AG04450 (cell line): ENCODE data around the gene LRTM2. TPM values are rescaled to one million over a fixed set of nuclear protein-coding genes. Genes with fewer than 3 reads are reported as not detected.
A peak's percentile ranks its signal among the peaks of the same experiment; 100 is the strongest.

Experiments
- CTCF ChIA-PET: fragments of 300-600, 350-600 bp; formaldehyde crosslinking; extraction: SDS; loops from one replicate; lab custom pipeline; 2022; ENCODE audit warnings: antibody characterized with exemption, inconsistent platforms; lab: Charles Lee
- POLR2A ChIA-PET: fragments of 350-600 bp; formaldehyde crosslinking; extraction: SDS; loops from one replicate; lab custom pipeline; 2021; ENCODE audit warnings: antibody characterized with exemption, inconsistent platforms; lab: Yijun Ruan, JAX
- DNase-seq: peaks from one replicate; pipeline ENCODE4 v3.0.0-alpha.2; 2011; ENCODE audit warnings: low read depth, low spot score
- H3K27ac ChIP-seq: one replicate; pipeline ENCODE4 v1.5.1; 2012; ENCODE audit warnings: low read depth, low read length, control low read depth
- H3K27me3 ChIP-seq: one replicate; pipeline ENCODE4 v1.6.0; 2012; ENCODE audit warnings: low read length; ENCODE audit not compliant: control insufficient read depth, insufficient read depth
- H3K4me3 ChIP-seq: 2 replicates; pipeline ENCODE4 v1.5.1; 2011; ENCODE audit warnings: mild to moderate bottlenecking, low read depth, low read length, control low read depth
- H3K9me3 ChIP-seq: 2 replicates; pipeline ENCODE4 v1.5.1; 2012; ENCODE audit warnings: low read length; ENCODE audit not compliant: control insufficient read depth, insufficient read depth
- polyA plus RNA-seq: library from polyadenylated mRNA; depleted of rRNA; stranded (reverse); fragments of >200 nt; gene quantifications from 2 replicates; pipeline ENCODE4 v1.2.3, GENCODE V29; 2011
- TF ChIP-seq, protein P1 (sequence below): IDR thresholded peaks from 2 replicates; pipeline ENCODE4 v1.5.1; 2011; ENCODE audit warnings: low read depth, low read length, control low read depth, inconsistent platforms

Gene LRTM2
- polyA plus RNA-seq, 1 experiment = not detected

DNA sequence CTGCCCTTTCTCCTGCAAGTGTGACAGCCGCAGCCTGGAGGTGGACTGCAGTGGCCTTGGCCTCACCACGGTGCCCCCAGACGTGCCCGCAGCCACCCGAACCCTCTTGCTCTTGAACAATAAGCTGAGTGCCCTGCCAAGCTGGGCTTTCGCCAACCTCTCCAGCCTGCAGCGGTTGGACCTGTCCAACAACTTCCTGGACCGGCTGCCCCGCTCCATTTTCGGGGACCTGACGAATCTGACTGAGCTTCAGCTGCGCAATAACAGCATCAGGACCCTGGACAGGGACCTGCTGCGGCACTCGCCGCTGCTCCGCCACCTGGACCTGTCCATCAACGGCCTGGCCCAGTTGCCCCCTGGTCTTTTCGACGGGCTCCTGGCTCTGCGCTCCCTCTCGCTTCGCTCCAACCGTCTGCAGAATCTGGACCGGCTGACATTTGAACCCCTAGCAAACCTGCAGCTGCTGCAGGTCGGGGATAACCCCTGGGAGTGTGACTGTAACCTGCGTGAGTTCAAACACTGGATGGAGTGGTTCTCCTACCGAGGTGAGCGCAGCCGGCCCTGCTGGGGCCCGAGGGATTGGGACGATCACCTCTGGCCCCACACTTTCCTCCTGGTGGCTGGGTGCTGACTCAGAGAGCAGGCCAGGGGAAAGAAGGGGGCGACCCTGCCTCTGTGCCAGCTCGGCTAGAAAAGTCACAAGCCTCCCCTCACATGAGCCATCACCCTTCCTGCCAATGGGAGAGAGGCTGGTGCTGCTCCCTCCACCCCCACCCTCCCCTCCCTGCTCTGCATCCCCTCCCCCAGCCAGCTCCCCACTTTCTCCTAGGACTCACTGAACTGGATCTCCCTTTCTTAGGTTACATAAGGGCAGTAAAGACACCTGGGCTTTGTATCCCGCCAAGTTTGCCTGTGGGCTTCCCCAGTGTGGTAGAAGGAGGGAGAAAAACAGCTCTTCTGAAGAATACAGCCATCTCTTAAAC is 10.9 kb downstream of the LRTM2 start:
- Histone ChIP-seq H3K27me3 (peaks cover 51% of the 10 kb centered on the region), H3K9me3 (no peaks in the 10 kb centered on the region; the same call in 1 of the 2 replicates), H3K4me3 (no peak overlapping the region), H3K27ac (peak overlapping the region; percentile 21)
- ChIA-PET CTCF (no interaction called here), POLR2A (no interaction called here)
- TF ChIP-seq, protein P1, sequence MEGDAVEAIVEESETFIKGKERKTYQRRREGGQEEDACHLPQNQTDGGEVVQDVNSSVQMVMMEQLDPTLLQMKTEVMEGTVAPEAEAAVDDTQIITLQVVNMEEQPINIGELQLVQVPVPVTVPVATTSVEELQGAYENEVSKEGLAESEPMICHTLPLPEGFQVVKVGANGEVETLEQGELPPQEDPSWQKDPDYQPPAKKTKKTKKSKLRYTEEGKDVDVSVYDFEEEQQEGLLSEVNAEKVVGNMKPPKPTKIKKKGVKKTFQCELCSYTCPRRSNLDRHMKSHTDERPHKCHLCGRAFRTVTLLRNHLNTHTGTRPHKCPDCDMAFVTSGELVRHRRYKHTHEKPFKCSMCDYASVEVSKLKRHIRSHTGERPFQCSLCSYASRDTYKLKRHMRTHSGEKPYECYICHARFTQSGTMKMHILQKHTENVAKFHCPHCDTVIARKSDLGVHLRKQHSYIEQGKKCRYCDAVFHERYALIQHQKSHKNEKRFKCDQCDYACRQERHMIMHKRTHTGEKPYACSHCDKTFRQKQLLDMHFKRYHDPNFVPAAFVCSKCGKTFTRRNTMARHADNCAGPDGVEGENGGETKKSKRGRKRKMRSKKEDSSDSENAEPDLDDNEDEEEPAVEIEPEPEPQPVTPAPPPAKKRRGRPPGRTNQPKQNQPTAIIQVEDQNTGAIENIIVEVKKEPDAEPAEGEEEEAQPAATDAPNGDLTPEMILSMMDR = no peak
- peak; percentile 37 for DNase-seq

DNA sequence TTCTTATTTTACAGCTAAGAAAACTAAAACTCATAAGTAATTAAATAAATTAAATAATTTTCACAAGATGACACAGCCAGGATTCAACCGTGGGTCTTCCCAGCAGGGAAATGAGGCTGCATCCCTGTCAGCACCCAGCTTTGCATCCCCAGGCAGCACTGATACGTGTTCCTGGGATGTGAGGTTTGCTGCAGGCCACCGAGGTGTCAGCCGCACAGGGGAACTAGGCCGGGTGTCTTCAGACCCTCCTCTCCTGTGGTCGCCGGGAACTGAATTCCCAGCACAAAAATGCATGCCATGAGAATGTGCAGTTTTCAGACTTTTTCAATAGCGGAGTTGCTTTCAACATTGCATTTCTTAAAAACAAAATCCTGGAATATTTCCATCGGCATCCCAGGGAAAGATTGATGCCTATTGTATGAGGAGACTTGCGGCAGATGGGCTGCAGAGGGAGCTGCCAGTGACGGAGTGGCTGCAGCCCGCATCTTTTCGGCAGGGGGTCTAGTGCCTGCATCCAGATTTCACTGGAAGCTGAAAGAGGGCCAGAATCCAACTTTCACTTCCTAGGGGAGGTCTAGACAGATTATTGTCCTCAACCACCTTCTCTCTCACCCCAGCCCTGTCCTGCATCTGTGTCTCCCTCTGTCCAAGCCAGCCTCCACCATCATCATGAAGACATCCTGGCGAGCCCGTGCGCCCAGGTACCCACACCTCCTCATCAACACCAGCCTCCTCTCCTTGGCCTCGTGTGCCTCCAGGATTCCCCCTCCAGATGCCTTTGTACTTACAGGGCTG is 12.6 kb downstream of the LRTM2 start:
- Histone ChIP-seq H3K27me3 (peaks cover 42% of the 10 kb centered on the region), H3K9me3 (no peaks in the 10 kb centered on the region; the same call in 1 of the 2 replicates), H3K27ac (no peak overlapping the region), H3K4me3 (no peak overlapping the region)
- DNase-seq = no peak
- ChIA-PET POLR2A (no interaction called here), CTCF (no interaction called here)
- TF ChIP-seq, protein P1 = no peak

DNA sequence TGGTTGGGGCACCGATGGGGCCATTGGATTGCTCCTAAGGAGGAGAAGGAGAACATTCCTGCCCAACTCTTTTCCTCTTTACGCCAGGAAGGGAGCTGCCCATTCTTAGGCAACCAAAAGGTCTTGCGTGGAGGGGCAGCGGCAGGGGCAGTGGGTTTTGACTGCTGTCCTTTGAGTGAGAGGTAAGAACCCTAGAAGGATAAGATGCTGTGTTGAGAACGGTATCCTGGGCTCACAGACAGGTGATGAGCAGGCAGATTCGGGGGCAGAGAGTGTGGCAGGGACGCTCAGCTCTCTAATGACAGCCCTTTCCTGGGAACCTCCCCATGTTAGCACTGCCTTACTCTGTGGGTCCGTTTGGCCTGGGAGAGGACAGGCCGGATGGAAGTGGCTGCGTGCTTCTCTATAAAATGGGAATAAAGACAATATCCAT is 13.2 kb downstream of the LRTM2 start:
- TF ChIP-seq, protein P1 = no peak
- Histone ChIP-seq H3K27ac (no peak overlapping the region), H3K4me3 (no peak overlapping the region), H3K9me3 (no peaks in the 10 kb centered on the region; the same call in 1 of the 2 replicates), H3K27me3 (peaks cover 38% of the 10 kb centered on the region)
- POLR2A ChIA-PET = no interaction called here
- CTCF ChIA-PET = no interaction called here
- no peak for DNase-seq

DNA sequence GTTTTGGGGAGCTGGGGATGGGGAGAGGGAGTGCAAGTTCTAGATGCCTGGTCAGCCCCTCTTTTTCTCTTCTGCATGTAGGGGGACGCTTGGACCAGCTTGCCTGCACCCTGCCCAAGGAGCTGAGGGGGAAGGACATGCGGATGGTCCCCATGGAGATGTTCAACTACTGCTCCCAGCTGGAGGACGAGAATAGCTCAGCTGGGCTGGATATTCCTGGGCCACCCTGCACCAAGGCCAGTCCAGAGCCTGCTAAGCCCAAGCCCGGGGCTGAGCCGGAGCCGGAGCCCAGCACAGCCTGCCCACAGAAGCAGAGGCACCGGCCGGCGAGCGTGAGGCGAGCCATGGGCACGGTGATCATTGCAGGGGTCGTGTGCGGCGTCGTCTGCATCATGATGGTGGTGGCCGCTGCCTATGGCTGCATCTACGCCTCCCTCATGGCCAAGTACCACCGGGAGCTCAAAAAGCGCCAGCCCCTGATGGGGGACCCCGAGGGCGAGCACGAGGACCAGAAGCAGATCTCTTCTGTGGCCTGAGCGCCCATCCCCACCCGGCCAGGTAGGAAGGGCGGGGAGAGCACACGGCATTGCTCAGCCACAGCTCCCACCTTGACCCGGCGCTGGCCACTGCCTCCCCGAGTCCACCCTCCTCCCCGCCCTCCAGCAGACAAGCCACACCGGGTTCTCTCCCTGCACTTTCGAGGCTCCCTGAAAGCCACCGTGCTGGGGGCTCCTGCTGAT is 14.0 kb downstream of the LRTM2 start:
- DNase-seq = no peak
- CTCF ChIA-PET = no interaction called here
- TF ChIP-seq, protein P1 = no peak
- POLR2A ChIA-PET = no interaction called here
- Histone ChIP-seq H3K4me3 (no peak overlapping the region), H3K9me3 (no peaks in the 10 kb centered on the region; the same call in 1 of the 2 replicates), H3K27ac (no peak overlapping the region), H3K27me3 (peaks cover 34% of the 10 kb centered on the region)
